Activated T-cell treated with anti-CD3 and anti-CD28 coated beads, Interleukin-2, amount 50 U/mL, for 48 hours (primary cell): ENCODE results near the gene ANKS4B.

Experiments used
- DNase-seq, 2 experiments: peaks; one replicate each; pipeline ENCODE4 v3.0.0-alpha.2; 2020

ANKS4B gene

DNA sequence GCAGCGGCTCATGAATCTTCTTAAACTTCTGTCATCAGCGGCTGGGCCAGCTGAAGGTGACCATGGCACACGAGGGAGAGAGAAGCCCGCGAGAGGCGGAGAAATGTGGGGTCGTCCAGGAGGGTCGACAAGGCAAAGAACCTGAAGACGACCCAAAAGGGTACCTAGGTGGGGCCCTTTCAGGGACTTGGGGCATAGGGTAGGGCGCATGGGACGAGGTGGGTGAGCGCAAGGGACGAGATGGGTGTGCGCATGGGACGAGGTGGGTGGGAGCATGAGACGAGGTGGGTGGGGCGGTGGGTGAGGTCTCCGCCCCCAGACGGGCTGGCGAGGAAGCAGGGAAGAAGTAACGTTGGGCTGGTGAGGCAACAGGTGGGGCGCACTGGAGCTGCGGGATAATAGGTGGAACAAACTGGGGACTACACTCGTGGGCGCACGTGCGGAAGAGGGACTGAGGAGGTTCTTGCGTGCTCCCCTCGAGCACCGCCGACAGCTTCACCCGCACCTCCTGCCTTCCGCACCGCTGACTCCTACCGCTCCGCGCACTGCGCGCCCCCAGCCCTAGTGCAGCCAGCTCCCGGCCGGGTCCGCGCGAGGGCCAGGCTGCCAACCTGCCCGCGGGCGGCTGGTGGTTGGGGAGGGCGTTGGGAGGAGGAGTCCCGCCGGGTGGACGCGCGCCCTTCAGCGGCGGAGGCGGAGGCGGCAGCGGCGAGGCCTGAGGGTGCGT lies 67.8 kb downstream of the ANKS4B start:
- DNase-seq: peak; percentile 58 to 61

- no peak for DNase-seq
These were observed 68.4 kb downstream of the ANKS4B start for GRCh38 chr16:21301895-21302291.

GRCh38 chr16:21302454-21302853 lies 69.0 kb downstream of the ANKS4B start:
- DNase-seq: no peak

DNA sequence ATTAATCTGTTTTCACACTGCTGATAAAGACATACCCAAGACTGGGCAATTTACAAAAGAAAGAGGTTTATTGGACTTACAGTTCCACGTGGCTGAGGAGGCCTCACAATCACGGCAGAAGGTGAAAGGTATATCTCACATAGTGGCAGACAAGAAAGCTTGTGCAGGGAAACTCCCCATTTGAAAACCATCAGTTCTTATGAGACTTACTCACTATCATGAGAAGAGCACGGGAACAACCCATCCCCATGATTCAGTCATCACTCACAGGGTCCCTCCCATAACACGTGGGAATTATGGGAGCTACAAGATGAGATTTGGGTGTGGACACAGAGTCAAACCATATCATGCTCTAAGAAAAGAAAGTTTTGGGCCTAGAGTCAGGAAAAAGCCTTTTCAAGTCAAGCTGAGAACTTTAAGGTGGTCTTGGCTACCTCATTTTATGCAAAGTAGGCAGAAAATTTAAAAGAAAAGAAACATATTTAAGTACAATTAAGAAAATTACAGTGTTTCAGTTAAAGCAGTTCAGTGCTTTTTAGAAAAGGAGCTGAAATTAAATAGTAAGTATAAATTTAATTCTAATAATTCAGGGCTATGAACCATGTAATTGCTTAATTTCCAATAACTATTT lies 69.5 kb downstream of the ANKS4B start:
- no peak for DNase-seq
